Spleen (tissue), 7 donors: ENCODE results near the gene TFB1M.
"Not testable (repeated sequence)": the region's sequence is repeated elsewhere in the genome, so short reads cannot be mapped to it uniquely, and the experiment has no call there.

Experiments used
- CTCF ChIP-seq, 11 experiments: fragments of 200-600 bp in 7 of 11; fragments of 450-650 bp in 4 of 11; sonication (generic) in 4 of 11; IDR thresholded peaks in 8 of 11; conservative IDR thresholded peaks in 3 of 11; 1 replicate in 7 of 11; 2 replicates in 4 of 11; pipeline versions ENCODE4 v1.4.0 to v1.8.0; 2016 to 2021; ENCODE audit warnings: antibody characterized with exemption in 11 of 11, inconsistent platforms in 4 of 11, mild to moderate bottlenecking in 1 of 11
- POLR2A ChIP-seq, 3 donors: fragments of 450-650 bp; IDR thresholded peaks; one replicate each; pipeline ENCODE4 v1.5.1; 2017; ENCODE audit warnings: antibody characterized with exemption in 3 of 3, mild to moderate bottlenecking in 1 of 3
- POLR2AphosphoS5 ChIP-seq, 3 donors: sonication (generic); formaldehyde crosslinking; IDR thresholded peaks; one replicate each; pipeline ENCODE4 v1.5.1; 2017; ENCODE audit warnings: antibody characterized with exemption in 3 of 3
- donor health status: DM: no; HTN: no; CAD: no; lungs with moderate emphysema.
- donor health status: DM: no; HTN: no; CAD: no.
- donor health status: DM: no; HTN: no; CAD: no.

DNA sequence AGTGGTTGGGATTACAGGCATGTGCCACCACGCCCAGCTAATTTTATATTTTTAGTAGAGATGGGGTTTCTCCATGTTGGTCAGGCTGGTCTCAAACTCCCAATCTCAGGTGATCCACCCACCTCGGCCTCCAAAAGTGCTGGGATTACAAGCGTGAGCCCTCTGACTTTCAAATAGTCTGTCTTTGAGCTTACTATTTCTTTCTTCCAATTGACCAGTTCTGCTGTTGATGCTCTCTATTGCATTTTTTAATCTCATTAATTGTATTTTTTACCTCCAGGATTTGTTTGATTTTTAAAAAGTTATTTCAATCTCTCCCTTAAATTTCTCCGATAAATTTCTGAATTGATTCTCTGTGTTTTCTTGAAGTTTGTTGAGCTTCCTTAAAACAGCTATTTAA lies 25.6 kb upstream of the TFB1M start:
- TF ChIP-seq CTCF (IDR thresholded peaks at IDR 0.05 in 8 of 11, conservative IDR thresholded peaks at IDR 0.05 in 3 of 11); POLR2AphosphoS5 (IDR thresholded peaks at IDR 0.05); POLR2A (IDR thresholded peaks at IDR 0.05): not testable (repeated sequence)
